Stimulated activated CD4-positive, alpha-beta T cell treated with anti-CD3 and anti-CD28 coated beads, Interleukin-15, amount 100 ng/mL, for 1 hour (primary cell): ENCODE results near the gene ECSIT.
"Not testable (repeated sequence)": the region's sequence is repeated elsewhere in the genome, so short reads cannot be mapped to it uniquely, and the experiment has no call there.

Source experiments
- DNase-seq, 2 donors: peaks; one replicate each; pipeline ENCODE4 v3.0.0-alpha.2; 2020; ENCODE audit warnings: low read depth in 1 of 2, low spot score in 1 of 2

ECSIT gene

GRCh38 chr19:11479090-11479897 is 49.6 kb downstream of the ECSIT start:
- no peak for DNase-seq

DNA sequence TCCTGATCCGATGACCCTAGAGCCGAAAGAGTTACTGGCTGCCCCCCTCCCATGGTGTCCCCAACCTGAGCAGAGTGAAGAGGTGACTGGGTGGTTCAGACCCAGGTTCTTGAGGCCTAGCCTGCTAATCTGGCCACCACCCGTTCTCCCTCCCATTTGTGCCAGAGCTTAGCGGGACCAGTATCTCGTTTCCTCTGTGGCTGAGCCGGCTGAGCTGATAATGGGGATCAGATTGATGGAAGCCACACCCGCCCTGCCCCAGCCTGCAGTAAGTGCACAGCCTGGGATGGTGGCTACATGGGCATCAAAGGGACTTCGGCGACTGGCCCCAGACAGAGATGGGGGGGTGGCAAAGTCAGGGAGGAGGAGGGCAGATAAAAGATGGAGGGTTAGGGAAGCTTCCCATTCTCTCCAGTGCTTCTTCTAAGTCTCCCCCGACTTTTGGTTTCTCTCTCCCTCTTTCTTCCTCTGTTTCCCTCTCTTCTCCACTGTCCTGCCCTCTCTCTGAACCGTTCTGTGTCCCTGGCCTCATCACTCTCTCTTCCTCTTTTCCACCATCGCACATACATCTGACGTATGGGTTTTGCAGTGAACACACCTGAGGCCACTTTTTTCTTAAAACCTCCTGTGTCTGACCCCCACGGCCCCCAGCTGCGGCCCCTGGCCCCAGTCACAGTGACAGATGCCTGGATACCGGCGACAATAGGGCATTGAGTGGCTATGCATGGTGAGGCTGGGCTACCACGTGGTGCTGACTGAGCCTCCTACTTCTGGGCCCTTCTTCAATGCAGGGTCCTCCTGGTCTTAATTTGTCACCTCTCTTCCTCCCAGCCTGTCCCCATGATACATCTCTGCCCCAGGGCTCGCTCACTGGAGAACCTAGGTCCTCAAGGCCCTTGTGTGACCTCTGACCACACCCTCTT is 50.5 kb downstream of the ECSIT start:
- DNase-seq: no peak

- DNase-seq: no peak
These were observed 53.1 kb downstream of the ECSIT start for GRCh38 chr19:11475861-11476260.

GRCh38 chr19:11475343-11475742 is 53.6 kb downstream of the ECSIT start:
- DNase-seq: not testable (repeated sequence)

DNA sequence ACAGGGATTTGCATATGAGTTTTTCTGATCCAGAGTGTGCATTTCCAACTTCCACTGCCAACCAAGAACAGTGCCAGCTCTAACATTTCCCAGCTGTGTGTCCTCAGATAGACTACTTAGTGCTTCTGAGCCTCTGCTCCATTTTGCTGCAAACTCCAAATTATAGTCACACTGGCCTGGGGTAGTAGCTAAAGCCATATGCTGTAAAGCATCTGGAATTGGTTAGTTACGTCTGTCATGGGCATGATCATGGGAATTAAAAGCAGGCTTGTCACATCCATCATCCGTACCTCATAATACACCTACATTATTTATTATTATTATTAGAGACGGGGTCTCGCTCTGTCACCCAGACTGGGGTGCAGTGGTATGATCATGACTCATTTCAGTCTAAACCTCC is 55.2 kb downstream of the ECSIT start:
- DNase-seq: no peak

GRCh38 chr19:11468266-11468845 is 60.6 kb downstream of the ECSIT start:
- DNase-seq: not testable (repeated sequence)

DNA sequence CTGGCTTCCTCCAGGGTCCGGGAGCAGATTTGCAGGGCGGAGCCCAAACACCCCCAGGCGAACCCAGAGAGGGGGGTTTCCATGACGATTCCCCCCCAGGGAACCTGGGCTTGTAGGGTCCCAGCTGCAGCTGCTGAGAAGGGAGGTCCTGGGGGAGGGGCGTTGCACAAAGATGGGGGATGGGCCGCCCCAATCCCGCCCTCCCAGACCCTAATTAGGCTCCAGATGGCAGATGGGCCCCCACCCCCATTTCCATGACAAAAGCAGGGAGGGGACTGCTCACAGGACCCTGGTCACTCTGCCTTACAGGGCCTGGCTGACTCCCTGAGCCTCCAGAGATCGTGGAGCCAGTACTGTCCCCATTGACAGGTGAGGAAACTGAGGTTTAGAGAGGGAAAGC is 63.3 kb downstream of the ECSIT start:
- DNase-seq: no peak

DNA sequence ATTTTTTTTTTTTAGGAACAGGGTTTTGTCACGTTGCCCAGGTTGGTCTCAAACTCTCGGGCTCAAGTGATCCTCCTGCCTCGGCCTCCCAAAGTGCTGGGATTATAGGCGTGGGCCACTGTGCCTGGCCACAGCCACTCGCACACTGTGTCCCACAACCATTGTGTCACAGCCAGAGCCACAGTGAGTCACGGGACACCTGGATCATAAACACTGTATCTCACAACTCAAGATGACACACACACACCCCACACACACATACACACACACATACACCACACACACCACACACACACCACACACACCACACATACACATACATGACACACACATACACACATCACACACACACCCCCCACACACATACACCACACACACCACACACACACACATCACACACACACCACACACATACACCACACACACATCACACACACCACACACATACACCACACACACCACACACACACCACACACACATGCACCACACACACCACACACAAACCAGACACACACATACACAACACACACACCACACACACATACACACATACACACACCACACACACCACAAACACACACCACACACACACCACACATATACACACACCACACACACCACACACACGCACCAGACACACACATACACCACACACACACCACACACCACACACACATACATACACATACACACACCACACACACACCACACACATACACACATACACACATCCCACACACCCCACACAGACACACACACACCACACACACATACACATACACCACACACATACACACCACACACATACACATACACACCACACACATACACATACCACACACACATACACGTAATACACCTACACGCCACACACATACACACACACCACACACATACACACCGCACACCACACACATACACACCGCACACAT is 64.3 kb downstream of the ECSIT start:
- DNase-seq: no peak

DNA sequence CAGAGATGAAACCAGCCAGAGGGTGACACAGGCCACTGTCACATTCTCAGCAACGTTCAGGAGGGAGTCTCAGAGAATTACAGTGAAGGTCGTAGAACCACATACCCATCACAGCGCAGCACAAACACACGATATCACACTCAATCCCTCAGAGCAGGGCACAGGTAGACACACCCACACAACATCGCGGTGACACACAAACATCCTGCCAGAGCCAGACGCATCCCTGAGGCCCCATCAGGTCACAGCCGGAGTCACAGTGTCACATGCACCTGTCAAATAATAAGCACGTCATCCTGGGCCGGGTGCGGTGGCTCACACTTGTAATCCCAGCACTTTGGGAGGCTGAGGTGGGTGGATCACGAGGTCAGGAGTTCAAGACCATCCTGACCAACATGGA is 65.5 kb downstream of the ECSIT start:
- no peak for DNase-seq

- no peak for DNase-seq
These were observed 67.5 kb downstream of the ECSIT start for GRCh38 chr19:11461453-11461852.

- DNase-seq: no peak
These were observed 68.7 kb downstream of the ECSIT start for GRCh38 chr19:11460207-11460606.

DNA sequence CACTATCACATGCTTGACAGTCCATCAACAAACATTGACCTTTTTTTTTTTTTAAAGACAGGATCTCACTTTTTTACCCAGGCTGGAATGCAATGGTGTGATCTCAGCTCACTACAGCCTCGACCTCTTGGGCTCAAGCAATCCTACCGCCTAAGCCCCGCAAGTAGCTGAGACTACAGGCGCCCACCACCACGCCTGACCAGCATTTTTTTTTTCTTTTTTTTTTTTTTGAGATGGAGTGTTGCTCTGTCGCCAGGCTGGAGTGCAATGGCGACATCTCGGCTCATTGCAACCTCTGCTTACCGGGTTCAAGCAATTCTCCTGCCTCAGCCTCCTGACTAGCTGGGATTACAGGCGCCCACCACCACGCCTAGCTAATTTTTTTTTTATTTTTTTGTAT is 70.0 kb downstream of the ECSIT start:
- DNase-seq: not testable (repeated sequence)

- no peak for DNase-seq
These were observed 70.6 kb downstream of the ECSIT start for GRCh38 chr19:11458236-11458900.

GRCh38 chr19:11457831-11458230 is 71.1 kb downstream of the ECSIT start:
- DNase-seq: no peak

DNA sequence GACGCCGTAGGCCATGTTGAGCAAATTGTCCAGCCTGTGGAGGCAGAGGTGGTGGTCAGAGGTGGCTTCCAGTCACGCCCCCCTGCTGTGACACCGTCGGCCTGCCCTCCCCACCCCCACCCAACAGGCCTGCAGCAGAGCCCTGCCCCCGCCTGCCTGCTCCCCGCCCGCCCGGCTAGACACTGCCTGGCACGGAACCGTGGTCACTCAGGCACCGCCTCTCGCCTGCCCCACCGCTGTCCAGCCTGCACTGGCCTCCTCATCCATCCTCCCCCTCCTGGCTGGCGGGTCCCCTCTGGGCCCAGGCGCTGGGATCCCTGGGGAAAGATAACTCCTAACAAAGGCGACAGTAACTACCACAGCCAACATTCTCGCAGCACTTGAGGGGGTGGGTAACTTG is 71.8 kb downstream of the ECSIT start:
- DNase-seq: no peak

GRCh38 chr19:11456659-11457058 is 72.3 kb downstream of the ECSIT start:
- no peak for DNase-seq
